A673 (cell line): ENCODE data around the gene LGR4.

Source experiments
- EZH2 ChIP-seq: fragments of 200-600 bp; sonication (generic); IDR thresholded peaks from 2 replicates; pipeline ENCODE4 v1.6.1; 2017; ENCODE audit warnings: borderline replicate concordance, low read depth, mild to moderate bottlenecking, mixed read lengths, antibody characterized with exemption, low read length; ENCODE audit not compliant: poor library complexity, severe bottlenecking
- TF ChIP-seq, protein P1 (sequence below): fragments of 300-800, 200-600 bp; sonication (generic); conservative IDR thresholded peaks from 2 replicates; pipeline ENCODE4 v1.5.1; 2017; ENCODE audit warnings: low read depth, mild to moderate bottlenecking, antibody characterized with exemption, low read length, moderate library complexity, mixed read lengths

DNA sequence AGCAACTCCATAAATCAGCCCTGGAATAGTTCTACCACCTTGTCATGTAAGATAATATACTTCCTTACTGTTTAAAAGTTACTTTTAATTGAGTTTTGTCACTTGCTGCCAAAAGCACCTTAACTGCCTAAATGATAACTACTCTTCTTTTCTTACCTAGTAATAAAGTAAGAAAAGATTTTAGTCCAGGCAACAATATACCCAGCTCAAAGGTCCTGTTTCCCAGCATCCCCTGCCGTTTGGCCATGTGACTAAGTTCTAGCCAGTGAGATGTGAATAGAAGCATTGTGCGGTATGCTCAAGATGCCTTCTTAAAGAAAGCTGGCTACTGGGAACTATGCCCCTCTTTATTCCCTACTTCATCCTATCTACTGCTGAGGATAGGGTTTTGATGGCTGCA, 70.1 kb downstream of the LGR4 start:
- TF ChIP-seq, protein P1, sequence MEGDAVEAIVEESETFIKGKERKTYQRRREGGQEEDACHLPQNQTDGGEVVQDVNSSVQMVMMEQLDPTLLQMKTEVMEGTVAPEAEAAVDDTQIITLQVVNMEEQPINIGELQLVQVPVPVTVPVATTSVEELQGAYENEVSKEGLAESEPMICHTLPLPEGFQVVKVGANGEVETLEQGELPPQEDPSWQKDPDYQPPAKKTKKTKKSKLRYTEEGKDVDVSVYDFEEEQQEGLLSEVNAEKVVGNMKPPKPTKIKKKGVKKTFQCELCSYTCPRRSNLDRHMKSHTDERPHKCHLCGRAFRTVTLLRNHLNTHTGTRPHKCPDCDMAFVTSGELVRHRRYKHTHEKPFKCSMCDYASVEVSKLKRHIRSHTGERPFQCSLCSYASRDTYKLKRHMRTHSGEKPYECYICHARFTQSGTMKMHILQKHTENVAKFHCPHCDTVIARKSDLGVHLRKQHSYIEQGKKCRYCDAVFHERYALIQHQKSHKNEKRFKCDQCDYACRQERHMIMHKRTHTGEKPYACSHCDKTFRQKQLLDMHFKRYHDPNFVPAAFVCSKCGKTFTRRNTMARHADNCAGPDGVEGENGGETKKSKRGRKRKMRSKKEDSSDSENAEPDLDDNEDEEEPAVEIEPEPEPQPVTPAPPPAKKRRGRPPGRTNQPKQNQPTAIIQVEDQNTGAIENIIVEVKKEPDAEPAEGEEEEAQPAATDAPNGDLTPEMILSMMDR: no peak
- TF ChIP-seq EZH2: no peak
